Measurements from ENCODE around the gene KIF4A. TPM values are rescaled to one million over a fixed set of nuclear protein-coding genes. Genes with fewer than 3 reads are reported as not detected.

KIF4A gene
- total and polyA plus RNA-seq, 4 donors: 6.3 to 9.6 (median 9.1) TPM

GRCh38 chrX:70433848-70434351 is 144.0 kb downstream of the KIF4A start:
- Histone ChIP-seq H3K27ac (ENCODE audit: low read depth, low read length) (peak overlapping the region; percentile 83), H3K9me3 (ENCODE audit: control insufficient read depth, insufficient read depth, low read length) (no peaks in the 10 kb centered on the region), H3K27me3 (ENCODE audit: control insufficient read depth, insufficient read depth, low read length) (no peaks in the 10 kb centered on the region), H3K4me3 (ENCODE audit: low read depth, low read length) (peak overlapping the region; percentile 67), H3K4me1 (ENCODE audit: control insufficient read depth, insufficient read depth, low read length) (peaks cover 23% of the 10 kb centered on the region), H3K36me3 (ENCODE audit: control insufficient read depth, insufficient read depth, low read length) (no peaks in the 10 kb centered on the region)
- WGBS (ENCODE audit: insufficient coverage): 24% methylated on average over 30 of the region's 37 CpGs
- peak in 3 of 6 donors; percentile 28 to 77 (median 72) for DNase-seq (ENCODE audit: low read depth in 4 of 6, low spot score in 6 of 6)

DNA sequence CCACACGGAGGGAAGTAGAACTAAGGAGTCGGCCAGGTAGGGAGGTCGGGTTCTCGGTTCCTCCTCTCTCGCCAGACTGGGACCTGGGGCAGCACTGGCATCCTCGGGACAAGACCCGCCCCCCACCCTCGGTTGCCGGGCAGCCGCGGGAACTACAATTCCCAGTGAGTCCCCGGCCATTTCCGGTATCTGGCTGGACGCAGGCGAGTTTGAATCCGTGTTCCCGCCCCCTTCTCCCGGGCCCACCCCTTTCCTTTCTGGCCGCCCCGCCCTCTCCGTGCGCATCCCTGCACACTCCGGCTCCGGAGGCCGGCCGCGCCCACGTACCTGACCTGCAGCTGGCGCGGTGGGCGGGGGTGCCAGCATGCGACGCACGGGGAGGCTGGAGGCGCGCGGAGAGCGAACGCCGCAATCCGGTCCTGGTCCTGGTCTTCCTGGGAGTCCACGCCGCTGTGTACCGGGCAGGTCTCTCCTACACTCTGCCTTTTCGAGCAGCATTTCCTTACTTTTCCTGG is 144.5 kb downstream of the KIF4A start:
- Histone ChIP-seq H3K27ac (ENCODE audit: low read depth, low read length) (peak overlapping the region; percentile 83), H3K27me3 (ENCODE audit: control insufficient read depth, insufficient read depth, low read length) (peaks cover 2% of the 10 kb centered on the region), H3K9me3 (ENCODE audit: control insufficient read depth, insufficient read depth, low read length) (no peaks in the 10 kb centered on the region), H3K4me3 (ENCODE audit: low read depth, low read length) (peak overlapping the region; percentile 67), H3K4me1 (ENCODE audit: control insufficient read depth, insufficient read depth, low read length) (peaks cover 23% of the 10 kb centered on the region), H3K36me3 (ENCODE audit: control insufficient read depth, insufficient read depth, low read length) (no peaks in the 10 kb centered on the region)
- peak in 4 of 6 donors; percentile 63 to 95 (median 86) for DNase-seq (ENCODE audit: low read depth in 4 of 6, low spot score in 6 of 6)
- 31% methylated on average over 44 of the region's 45 CpGs for WGBS (ENCODE audit: insufficient coverage)

- DNase-seq (ENCODE audit: low read depth in 4 of 6, low spot score in 6 of 6): no peak
- WGBS (ENCODE audit: insufficient coverage): 41% methylated on average over 17 of the region's 17 CpGs
These were observed 145.1 kb downstream of the KIF4A start for GRCh38 chrX:70434914-70435586.

GRCh38 chrX:70436343-70436742 is 146.4 kb downstream of the KIF4A start:
- Histone ChIP-seq H3K36me3 (ENCODE audit: control insufficient read depth, insufficient read depth, low read length) (no peaks in the 10 kb centered on the region), H3K4me1 (ENCODE audit: control insufficient read depth, insufficient read depth, low read length) (peaks cover 23% of the 10 kb centered on the region), H3K27ac (ENCODE audit: low read depth, low read length) (no peak overlapping the region), H3K4me3 (ENCODE audit: low read depth, low read length) (no peak overlapping the region), H3K9me3 (ENCODE audit: control insufficient read depth, insufficient read depth, low read length) (no peaks in the 10 kb centered on the region), H3K27me3 (ENCODE audit: control insufficient read depth, insufficient read depth, low read length) (peaks cover 5% of the 10 kb centered on the region)
- 17% methylated on average over 16 of the region's 16 CpGs for WGBS (ENCODE audit: insufficient coverage)
- DNase-seq (ENCODE audit: low read depth in 4 of 6, low spot score in 6 of 6): peak in 3 of 6 donors; percentile 23 to 83 (median 67)

More at GRCh38 chrX:70434914-70435586, 145.1 kb downstream of the KIF4A start:
- Histone ChIP-seq H3K4me3 (ENCODE audit: low read depth, low read length) (peak overlapping the region; percentile 67), H3K27me3 (ENCODE audit: control insufficient read depth, insufficient read depth, low read length) (peaks cover 2% of the 10 kb centered on the region), H3K9me3 (ENCODE audit: control insufficient read depth, insufficient read depth, low read length) (no peaks in the 10 kb centered on the region), H3K4me1 (ENCODE audit: control insufficient read depth, insufficient read depth, low read length) (peaks cover 23% of the 10 kb centered on the region), H3K27ac (ENCODE audit: low read depth, low read length) (no peak overlapping the region), H3K36me3 (ENCODE audit: control insufficient read depth, insufficient read depth, low read length) (no peaks in the 10 kb centered on the region)

DNA sequence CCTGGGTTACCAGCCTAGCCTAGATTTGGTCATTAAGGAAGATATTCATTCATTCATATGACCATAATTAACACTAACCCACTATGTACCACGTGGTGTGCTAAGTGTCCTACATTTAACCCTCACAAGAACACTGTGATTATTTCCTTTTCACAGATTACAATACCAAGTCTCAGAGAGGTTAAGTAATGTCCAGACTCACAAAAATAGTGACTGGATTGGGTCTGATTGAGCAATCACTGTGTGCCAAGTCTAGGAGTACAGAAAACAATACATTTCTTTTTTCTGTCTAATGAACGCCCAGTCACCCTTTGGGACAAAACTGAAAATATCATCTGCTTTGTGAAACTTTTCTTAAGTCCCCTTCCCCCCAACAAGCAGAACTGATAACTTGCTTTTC is 147.1 kb downstream of the KIF4A start:
- no peak overlapping the region for H3K4me3 ChIP-seq (ENCODE audit: low read depth, low read length)
- DNase-seq (ENCODE audit: low read depth in 4 of 6, low spot score in 6 of 6): no peak
- H3K27ac ChIP-seq (ENCODE audit: low read depth, low read length): no peak overlapping the region
- peaks cover 23% of the 10 kb centered on the region for H3K4me1 ChIP-seq (ENCODE audit: control insufficient read depth, insufficient read depth, low read length)
- WGBS (ENCODE audit: insufficient coverage): 14% methylated on average over 1 of the region's 2 CpGs
- no peaks in the 10 kb centered on the region for H3K9me3 ChIP-seq (ENCODE audit: control insufficient read depth, insufficient read depth, low read length)
- no peaks in the 10 kb centered on the region for H3K36me3 ChIP-seq (ENCODE audit: control insufficient read depth, insufficient read depth, low read length)
- peaks cover 5% of the 10 kb centered on the region for H3K27me3 ChIP-seq (ENCODE audit: control insufficient read depth, insufficient read depth, low read length)

DNA sequence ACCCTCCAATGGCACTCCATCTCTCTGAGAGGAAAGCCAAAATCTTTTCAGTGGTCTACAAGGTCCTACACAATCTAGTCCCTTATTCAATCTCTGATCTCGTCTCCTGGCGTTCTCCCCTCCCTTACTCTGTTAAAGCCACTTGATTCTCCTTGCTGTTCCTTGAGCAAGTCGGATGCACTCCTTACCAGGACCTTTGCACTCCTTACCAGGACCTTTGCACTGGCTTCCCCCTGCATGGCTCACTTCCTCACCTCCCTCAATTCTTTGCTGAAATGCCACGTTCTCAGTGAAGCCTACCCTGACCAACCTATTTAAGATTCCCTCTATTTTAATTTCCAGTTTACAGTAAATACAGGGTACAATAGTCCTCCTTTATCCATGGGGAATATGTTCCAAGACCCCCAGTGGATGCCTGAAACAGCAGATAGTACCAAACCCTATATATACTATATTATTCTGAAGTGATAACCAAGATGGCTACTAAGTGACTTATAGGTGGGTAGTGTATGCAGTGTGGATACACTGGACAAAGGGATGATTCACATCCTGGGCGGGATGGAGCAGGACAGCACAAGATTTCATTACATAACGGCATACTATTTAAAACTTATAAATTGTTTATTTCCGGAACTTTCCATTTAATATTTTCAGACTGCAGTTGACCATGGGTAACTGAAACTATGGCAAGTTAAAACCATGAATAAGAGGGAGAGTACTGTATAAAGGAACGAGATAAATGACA is 148.2 kb downstream of the KIF4A start:
- H3K4me1 ChIP-seq (ENCODE audit: control insufficient read depth, insufficient read depth, low read length): peaks cover 23% of the 10 kb centered on the region
- H3K9me3 ChIP-seq (ENCODE audit: control insufficient read depth, insufficient read depth, low read length): no peaks in the 10 kb centered on the region
- H3K27me3 ChIP-seq (ENCODE audit: control insufficient read depth, insufficient read depth, low read length): peaks cover 5% of the 10 kb centered on the region
- H3K27ac ChIP-seq (ENCODE audit: low read depth, low read length): no peak overlapping the region
- H3K36me3 ChIP-seq (ENCODE audit: control insufficient read depth, insufficient read depth, low read length): no peaks in the 10 kb centered on the region
- 48% methylated on average over 4 of the region's 8 CpGs for WGBS (ENCODE audit: insufficient coverage)
- no peak overlapping the region for H3K4me3 ChIP-seq (ENCODE audit: low read depth, low read length)
- DNase-seq (ENCODE audit: low read depth in 4 of 6, low spot score in 6 of 6): no peak

- Histone ChIP-seq H3K36me3 (ENCODE audit: control insufficient read depth, insufficient read depth, low read length) (no peaks in the 10 kb centered on the region), H3K27me3 (ENCODE audit: control insufficient read depth, insufficient read depth, low read length) (peaks cover 5% of the 10 kb centered on the region), H3K4me1 (ENCODE audit: control insufficient read depth, insufficient read depth, low read length) (peaks cover 18% of the 10 kb centered on the region), H3K4me3 (ENCODE audit: low read depth, low read length) (no peak overlapping the region), H3K9me3 (ENCODE audit: control insufficient read depth, insufficient read depth, low read length) (no peaks in the 10 kb centered on the region), H3K27ac (ENCODE audit: low read depth, low read length) (no peak overlapping the region)
- DNase-seq (ENCODE audit: low read depth in 4 of 6, low spot score in 6 of 6): no peak
- 80% methylated on average over 1 of the region's 1 CpG for WGBS (ENCODE audit: insufficient coverage)
These were observed 149.1 kb downstream of the KIF4A start for GRCh38 chrX:70439016-70439415.

- 45% methylated on average over 6 of the region's 6 CpGs for WGBS (ENCODE audit: insufficient coverage)
- peaks cover 16% of the 10 kb centered on the region for H3K4me1 ChIP-seq (ENCODE audit: control insufficient read depth, insufficient read depth, low read length)
- no peaks in the 10 kb centered on the region for H3K36me3 ChIP-seq (ENCODE audit: control insufficient read depth, insufficient read depth, low read length)
- no peak overlapping the region for H3K27ac ChIP-seq (ENCODE audit: low read depth, low read length)
- peaks cover 10% of the 10 kb centered on the region for H3K27me3 ChIP-seq (ENCODE audit: control insufficient read depth, insufficient read depth, low read length)
- H3K9me3 ChIP-seq (ENCODE audit: control insufficient read depth, insufficient read depth, low read length): no peaks in the 10 kb centered on the region
- H3K4me3 ChIP-seq (ENCODE audit: low read depth, low read length): no peak overlapping the region
- no peak for DNase-seq (ENCODE audit: low read depth in 4 of 6, low spot score in 6 of 6)
These were observed 152.3 kb downstream of the KIF4A start for GRCh38 chrX:70442224-70442623.

- peak within 1 kb of the TSS; percentile 39 for H3K4me3 ChIP-seq (ENCODE audit: low read depth, low read length)
- H3K27me3 ChIP-seq (ENCODE audit: control insufficient read depth, insufficient read depth, low read length): peaks cover 8% of the 10 kb centered on the region
- H3K9me3 ChIP-seq (ENCODE audit: control insufficient read depth, insufficient read depth, low read length): no peaks in the 10 kb centered on the region
- 19% methylated on average over 18 of the region's 21 CpGs for WGBS (ENCODE audit: insufficient coverage)
- peak in 4 of 6 donors; percentile 54 to 94 (median 76) for DNase-seq (ENCODE audit: low read depth in 4 of 6, low spot score in 6 of 6)
- H3K36me3 ChIP-seq (ENCODE audit: control insufficient read depth, insufficient read depth, low read length): peaks cover 3% of the 10 kb centered on the region
- peaks cover 21% of the 10 kb centered on the region for H3K4me1 ChIP-seq (ENCODE audit: control insufficient read depth, insufficient read depth, low read length)
- H3K27ac ChIP-seq (ENCODE audit: low read depth, low read length): no peak within 1 kb of the TSS
These were observed 154.5 kb downstream of the KIF4A start, which contains the start of gene DLG3 for GRCh38 chrX:70444326-70444945. TSS of gene DLG3 (plus strand) at chrX:70444835. CDS start at chrX:70445202, 367 bp downstream.
